IPS DF 6.9 (cell line): ENCODE results near the gene KIZ.

Source experiments
- DNase-seq: peaks from one replicate; pipeline ENCODE4 v3.0.0-alpha.2; 2013; ENCODE audit warnings: low read depth, low spot score
- H3K27ac ChIP-seq: one replicate; pipeline ENCODE4 v1.5.1; 2013; ENCODE audit warnings: low read length, control low read depth
- H3K27me3 ChIP-seq: 2 replicates; pipeline ENCODE4 v1.6.1; 2013; ENCODE audit warnings: mild to moderate bottlenecking, low read length; ENCODE audit not compliant: control insufficient read depth, insufficient read depth
- H3K36me3 ChIP-seq: 2 replicates; pipeline ENCODE4 v1.6.1; 2013; ENCODE audit warnings: low read length; ENCODE audit not compliant: control insufficient read depth, insufficient read depth
- H3K4me1 ChIP-seq: 2 replicates; pipeline ENCODE4 v1.6.1; 2013; ENCODE audit warnings: low read length; ENCODE audit not compliant: control insufficient read depth, insufficient read depth
- H3K4me3 ChIP-seq: 2 replicates; pipeline ENCODE4 v1.5.1; 2013; ENCODE audit warnings: mild to moderate bottlenecking, low read length
- H3K9me3 ChIP-seq: 2 replicates; pipeline ENCODE4 v1.6.1; 2013; ENCODE audit warnings: low read length, inconsistent platforms; ENCODE audit not compliant: control insufficient read depth, insufficient read depth
- WGBS: extraction: QIAGEN DNeasy Blood & Tissue Kit; methylation state at CpG from one replicate; pipeline ENCODE4 v1.1.7; 2013; ENCODE audit warnings: mixed read lengths, missing lambda C conversion rate; ENCODE audit not compliant: insufficient read length, insufficient coverage; 5-methylcytosine and 5-hydroxymethylcytosine counted together

Gene KIZ

GRCh38 chr20:21225215-21225947, 99.5 kb downstream of the KIZ start:
- no CpG with 5 or more reads among the region's 6 CpGs for WGBS
- H3K4me3 ChIP-seq, result no peak overlapping the region

GRCh38 chr20:21228511-21228910, 102.6 kb downstream of the KIZ start:
- H3K9me3 ChIP-seq, result no peaks in the 10 kb centered on the region
- no peak overlapping the region for H3K4me3 ChIP-seq
- no peaks in the 10 kb centered on the region for H3K27me3 ChIP-seq
- H3K4me1 ChIP-seq, result no peaks in the 10 kb centered on the region; the same call in 1 of the 2 replicates
- H3K27ac ChIP-seq, result no peak overlapping the region
- no CpG with 5 or more reads among the region's 3 CpGs for WGBS
- no peak for DNase-seq
- H3K36me3 ChIP-seq, result peaks cover 3% of the 10 kb centered on the region; the same call in 1 of the 2 replicates

More at GRCh38 chr20:21225215-21225947, 99.5 kb downstream of the KIZ start:
- Histone ChIP-seq H3K27me3 (no peaks in the 10 kb centered on the region), H3K9me3 (no peaks in the 10 kb centered on the region), H3K4me1 (no peaks in the 10 kb centered on the region; the same call in 1 of the 2 replicates), H3K27ac (no peak overlapping the region), H3K36me3 (peaks cover 3% of the 10 kb centered on the region; the same call in 1 of the 2 replicates)
- no peak for DNase-seq

- no CpG with 5 or more reads among the region's 2 CpGs for WGBS
- Histone ChIP-seq H3K4me1 (no peaks in the 10 kb centered on the region; the same call in 1 of the 2 replicates), H3K27ac (no peak overlapping the region), H3K9me3 (no peaks in the 10 kb centered on the region), H3K4me3 (no peak overlapping the region), H3K36me3 (peaks cover 3% of the 10 kb centered on the region; the same call in 1 of the 2 replicates), H3K27me3 (no peaks in the 10 kb centered on the region)
- no peak for DNase-seq
Observed at GRCh38 chr20:21229163-21229562, 103.3 kb downstream of the KIZ start.

DNA sequence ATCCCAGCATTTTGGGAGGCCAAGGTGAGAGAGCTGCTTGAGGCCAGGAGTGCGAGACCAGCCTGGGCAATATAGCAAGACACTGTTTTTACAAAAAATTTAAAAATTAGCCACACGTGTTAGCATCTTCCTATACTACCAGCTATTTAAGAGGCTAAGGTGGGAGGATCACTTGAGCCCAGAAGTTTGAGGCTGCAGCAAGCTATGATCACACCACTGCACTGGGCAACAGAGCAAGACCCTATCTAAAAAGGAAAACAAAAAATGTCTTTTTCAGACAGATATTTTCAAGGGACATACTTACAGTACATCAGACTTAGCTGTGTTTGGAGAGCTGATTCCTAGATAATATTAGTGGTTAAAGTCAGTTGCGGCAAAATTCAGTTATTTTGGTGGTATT, 104.3 kb downstream of the KIZ start:
- Histone ChIP-seq H3K27me3 (no peaks in the 10 kb centered on the region), H3K4me3 (no peak overlapping the region), H3K4me1 (no peaks in the 10 kb centered on the region; the same call in 1 of the 2 replicates), H3K27ac (no peak overlapping the region), H3K9me3 (no peaks in the 10 kb centered on the region), H3K36me3 (peaks cover 3% of the 10 kb centered on the region; the same call in 1 of the 2 replicates)
- DNase-seq, result no peak
- no CpG with 5 or more reads among the region's 3 CpGs for WGBS

DNA sequence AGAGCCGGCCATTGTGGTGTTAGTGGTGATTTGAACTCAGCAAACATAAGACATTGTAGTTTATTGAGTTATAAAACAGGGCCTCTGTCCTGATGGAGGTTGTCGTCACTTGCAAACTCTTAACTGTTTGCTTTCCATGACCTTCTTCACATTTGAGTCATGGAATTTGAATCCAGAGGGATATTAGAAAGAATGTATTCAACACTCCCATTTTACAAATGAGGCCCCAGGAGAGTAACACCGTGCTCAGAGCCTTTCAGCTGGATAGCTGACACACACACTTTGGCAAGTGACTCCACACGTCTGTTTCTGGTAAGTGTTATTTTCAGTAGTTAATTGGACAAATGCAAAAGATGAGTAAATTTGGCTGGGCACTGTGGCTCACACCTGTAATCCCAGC, 104.8 kb downstream of the KIZ start:
- H3K27ac ChIP-seq, result no peak overlapping the region
- no peak overlapping the region for H3K4me3 ChIP-seq
- H3K36me3 ChIP-seq, result peaks cover 3% of the 10 kb centered on the region; the same call in 1 of the 2 replicates
- no peaks in the 10 kb centered on the region for H3K27me3 ChIP-seq
- no peak for DNase-seq
- WGBS, result no CpG with 5 or more reads among the region's 4 CpGs
- no peaks in the 10 kb centered on the region for H3K9me3 ChIP-seq
- H3K4me1 ChIP-seq, result no peaks in the 10 kb centered on the region; the same call in 1 of the 2 replicates

GRCh38 chr20:21232546-21233280, 106.8 kb downstream of the KIZ start:
- no peak overlapping the region for H3K27ac ChIP-seq
- no peak for DNase-seq
- H3K36me3 ChIP-seq, result peaks cover 3% of the 10 kb centered on the region; the same call in 1 of the 2 replicates
- no peaks in the 10 kb centered on the region for H3K27me3 ChIP-seq
- no peaks in the 10 kb centered on the region for H3K9me3 ChIP-seq
- no CpG with 5 or more reads among the region's 10 CpGs for WGBS
- H3K4me1 ChIP-seq, result no peaks in the 10 kb centered on the region; the same call in 1 of the 2 replicates
- no peak overlapping the region for H3K4me3 ChIP-seq

DNA sequence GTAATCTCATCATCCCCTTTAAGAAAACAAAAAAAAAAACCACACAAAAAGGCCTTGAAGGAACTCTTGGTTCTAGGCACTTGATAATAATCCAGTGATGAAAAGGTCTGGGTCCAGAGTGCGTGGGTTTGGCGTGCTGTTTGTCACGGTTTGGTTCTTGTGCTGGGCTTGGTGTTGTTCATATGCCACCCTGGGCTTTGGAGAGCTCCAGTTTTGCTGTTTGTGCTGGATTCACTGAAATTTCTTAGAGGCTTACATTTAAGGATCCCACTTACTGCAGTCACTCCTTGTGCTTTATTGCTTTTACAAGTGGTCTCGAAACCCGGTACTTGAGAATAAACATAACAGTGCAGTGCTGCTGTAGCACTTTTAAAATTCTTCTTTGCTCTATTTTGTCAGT, 108.4 kb downstream of the KIZ start:
- Histone ChIP-seq H3K27me3 (no peaks in the 10 kb centered on the region), H3K9me3 (no peaks in the 10 kb centered on the region), H3K4me3 (no peak overlapping the region), H3K36me3 (peaks cover 3% of the 10 kb centered on the region; the same call in 1 of the 2 replicates), H3K27ac (no peak overlapping the region), H3K4me1 (no peaks in the 10 kb centered on the region; the same call in 1 of the 2 replicates)
- whole genome bisulfite sequencing, result no CpG with 5 or more reads among the region's 5 CpGs
- DNase-seq, result no peak

- DNase-seq, result no peak
- no peaks in the 10 kb centered on the region for H3K27me3 ChIP-seq
- no CpG with 5 or more reads among the region's 11 CpGs for WGBS
- H3K4me1 ChIP-seq, result no peaks in the 10 kb centered on the region; the same call in 1 of the 2 replicates
- peaks cover 2% of the 10 kb centered on the region; the same call in 1 of the 2 replicates for H3K36me3 ChIP-seq
- no peak overlapping the region for H3K27ac ChIP-seq
- no peak overlapping the region for H3K4me3 ChIP-seq
- H3K9me3 ChIP-seq, result no peaks in the 10 kb centered on the region
Observed at GRCh38 chr20:21234806-21235483, 109.1 kb downstream of the KIZ start.

GRCh38 chr20:21235484-21236445, 109.9 kb downstream of the KIZ start:
- no peaks in the 10 kb centered on the region for H3K9me3 ChIP-seq
- H3K27me3 ChIP-seq, result no peaks in the 10 kb centered on the region
- DNase-seq, result no peak
- WGBS, result no CpG with 5 or more reads among the region's 15 CpGs
- H3K36me3 ChIP-seq, result no peaks in the 10 kb centered on the region
- H3K27ac ChIP-seq, result no peak overlapping the region
- H3K4me3 ChIP-seq, result no peak overlapping the region
- no peaks in the 10 kb centered on the region; the same call in 1 of the 2 replicates for H3K4me1 ChIP-seq
